Measurements from ENCODE around the gene TIMM22.

TIMM22 gene

GRCh38 chr17:1001640-1002411 lies 4.9 kb downstream of the TIMM22 start:
- DNase-seq (ENCODE audit: extremely low read depth, insufficient read length): no peak
- H3K27me3 ChIP-seq (replicated peaks; ENCODE audit: control insufficient read depth, insufficient read depth, low read length): no peaks in the 10 kb centered on the region
- H3K36me3 ChIP-seq (ENCODE audit: control insufficient read depth, insufficient read depth, low read length): peaks cover 35% of the 10 kb centered on the region
- TF ChIP-seq, protein P1, sequence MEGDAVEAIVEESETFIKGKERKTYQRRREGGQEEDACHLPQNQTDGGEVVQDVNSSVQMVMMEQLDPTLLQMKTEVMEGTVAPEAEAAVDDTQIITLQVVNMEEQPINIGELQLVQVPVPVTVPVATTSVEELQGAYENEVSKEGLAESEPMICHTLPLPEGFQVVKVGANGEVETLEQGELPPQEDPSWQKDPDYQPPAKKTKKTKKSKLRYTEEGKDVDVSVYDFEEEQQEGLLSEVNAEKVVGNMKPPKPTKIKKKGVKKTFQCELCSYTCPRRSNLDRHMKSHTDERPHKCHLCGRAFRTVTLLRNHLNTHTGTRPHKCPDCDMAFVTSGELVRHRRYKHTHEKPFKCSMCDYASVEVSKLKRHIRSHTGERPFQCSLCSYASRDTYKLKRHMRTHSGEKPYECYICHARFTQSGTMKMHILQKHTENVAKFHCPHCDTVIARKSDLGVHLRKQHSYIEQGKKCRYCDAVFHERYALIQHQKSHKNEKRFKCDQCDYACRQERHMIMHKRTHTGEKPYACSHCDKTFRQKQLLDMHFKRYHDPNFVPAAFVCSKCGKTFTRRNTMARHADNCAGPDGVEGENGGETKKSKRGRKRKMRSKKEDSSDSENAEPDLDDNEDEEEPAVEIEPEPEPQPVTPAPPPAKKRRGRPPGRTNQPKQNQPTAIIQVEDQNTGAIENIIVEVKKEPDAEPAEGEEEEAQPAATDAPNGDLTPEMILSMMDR (IDR thresholded peaks at IDR 0.05; ENCODE audit: insufficient read depth, low read length, poor library complexity, severe bottlenecking): no peak
- no peak overlapping the region for H3K4me3 ChIP-seq (replicated peaks; ENCODE audit: low read depth, low read length)

GRCh38 chr17:1002412-1002753 lies 5.5 kb downstream of the TIMM22 start:
- Histone ChIP-seq H3K4me3 (replicated peaks; ENCODE audit: low read depth, low read length) (no peak overlapping the region), H3K27me3 (replicated peaks; ENCODE audit: control insufficient read depth, insufficient read depth, low read length) (no peaks in the 10 kb centered on the region), H3K36me3 (ENCODE audit: control insufficient read depth, insufficient read depth, low read length) (peaks cover 39% of the 10 kb centered on the region)
- TF ChIP-seq, protein P1 (IDR thresholded peaks at IDR 0.05; ENCODE audit: insufficient read depth, low read length, poor library complexity, severe bottlenecking): no peak
- DNase-seq (ENCODE audit: extremely low read depth, insufficient read length): no peak

DNA sequence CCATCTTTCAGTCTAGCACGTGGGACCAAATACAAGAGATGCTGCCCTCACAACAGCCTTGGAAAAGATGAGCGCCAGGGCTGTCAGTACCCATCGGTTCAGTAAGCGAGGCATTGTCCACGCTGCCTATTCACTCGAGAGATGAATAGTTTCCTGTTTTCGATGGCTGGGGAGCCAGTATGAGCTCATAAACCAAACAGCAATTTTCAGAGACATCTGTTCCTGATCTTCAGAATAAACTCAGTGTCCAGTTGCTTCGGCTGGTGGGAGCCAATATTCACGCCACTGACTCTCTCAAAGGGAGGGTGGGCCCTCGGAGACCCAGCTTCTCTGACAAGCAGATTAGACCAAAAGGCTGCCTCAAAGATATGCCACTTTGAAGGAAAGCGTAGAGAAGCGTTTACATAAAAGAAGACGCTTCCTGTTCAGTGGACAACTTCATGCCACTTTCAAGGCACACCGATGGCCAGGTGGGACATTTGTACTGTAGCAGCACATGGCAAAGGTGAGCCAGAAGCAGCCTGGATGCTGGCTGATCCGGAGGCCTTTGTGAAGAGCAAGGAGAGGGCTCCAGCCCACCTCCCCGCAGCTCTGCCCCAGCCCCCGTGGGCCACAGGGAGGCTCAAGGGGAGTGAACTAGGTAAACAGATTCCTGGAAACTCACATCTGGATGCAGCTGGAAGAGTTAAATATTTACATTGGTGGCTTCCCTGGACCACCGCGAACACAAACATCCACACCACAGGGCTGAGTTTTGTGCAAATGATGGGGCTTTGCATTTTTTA lies 6.0 kb downstream of the TIMM22 start:
- peaks cover 40% of the 10 kb centered on the region for H3K36me3 ChIP-seq (ENCODE audit: control insufficient read depth, insufficient read depth, low read length)
- TF ChIP-seq, protein P1 (IDR thresholded peaks at IDR 0.05; ENCODE audit: insufficient read depth, low read length, poor library complexity, severe bottlenecking): no peak
- no peak overlapping the region for H3K4me3 ChIP-seq (replicated peaks; ENCODE audit: low read depth, low read length)
- H3K27me3 ChIP-seq (replicated peaks; ENCODE audit: control insufficient read depth, insufficient read depth, low read length): no peaks in the 10 kb centered on the region
- no peak for DNase-seq (ENCODE audit: extremely low read depth, insufficient read length)

GRCh38 chr17:1003633-1003971 lies 6.7 kb downstream of the TIMM22 start:
- TF ChIP-seq, protein P1 (IDR thresholded peaks at IDR 0.05; ENCODE audit: insufficient read depth, low read length, poor library complexity, severe bottlenecking): no peak
- Histone ChIP-seq H3K4me3 (replicated peaks; ENCODE audit: low read depth, low read length) (no peak overlapping the region), H3K36me3 (ENCODE audit: control insufficient read depth, insufficient read depth, low read length) (peaks cover 46% of the 10 kb centered on the region), H3K27me3 (replicated peaks; ENCODE audit: control insufficient read depth, insufficient read depth, low read length) (no peaks in the 10 kb centered on the region)
- DNase-seq (ENCODE audit: extremely low read depth, insufficient read length): no peak

GRCh38 chr17:1003972-1004768 lies 7.2 kb downstream of the TIMM22 start:
- Histone ChIP-seq H3K4me3 (replicated peaks; ENCODE audit: low read depth, low read length) (no peak overlapping the region), H3K27me3 (replicated peaks; ENCODE audit: control insufficient read depth, insufficient read depth, low read length) (no peaks in the 10 kb centered on the region), H3K36me3 (ENCODE audit: control insufficient read depth, insufficient read depth, low read length) (peaks cover 50% of the 10 kb centered on the region)
- DNase-seq (ENCODE audit: extremely low read depth, insufficient read length): no peak
- TF ChIP-seq, protein P1 (IDR thresholded peaks at IDR 0.05; ENCODE audit: insufficient read depth, low read length, poor library complexity, severe bottlenecking): no peak
